HT-29 (cell line): ENCODE results near the gene TUBB6. TPM values are rescaled to one million over a fixed set of nuclear protein-coding genes. Genes with fewer than 3 reads are reported as not detected.

Source experiments
- DNase-seq: peaks from one replicate; pipeline ENCODE4 v3.0.0-alpha.2; 2015; ENCODE audit warnings: low spot score
- total RNA-seq: library from RNA; depleted of rRNA; stranded (reverse); fragments of >200 nt; shearing (Covaris generic); gene quantifications from 2 replicates; pipeline ENCODE4 v1.2.3, GENCODE V29; 2014

The TUBB6 gene
- total RNA-seq, 1 experiment from 2014 or later = not detected

GRCh38 chr18:12290086-12290485 lies 18.0 kb upstream of the TUBB6 start:
- DNase-seq = no peak

- no peak for DNase-seq
Measured at GRCh38 chr18:12291161-12291560, 16.9 kb upstream of the TUBB6 start.

GRCh38 chr18:12291690-12292089 lies 16.4 kb upstream of the TUBB6 start:
- DNase-seq = no peak

- no peak for DNase-seq
Measured at GRCh38 chr18:12293831-12294230, 14.2 kb upstream of the TUBB6 start.

DNA sequence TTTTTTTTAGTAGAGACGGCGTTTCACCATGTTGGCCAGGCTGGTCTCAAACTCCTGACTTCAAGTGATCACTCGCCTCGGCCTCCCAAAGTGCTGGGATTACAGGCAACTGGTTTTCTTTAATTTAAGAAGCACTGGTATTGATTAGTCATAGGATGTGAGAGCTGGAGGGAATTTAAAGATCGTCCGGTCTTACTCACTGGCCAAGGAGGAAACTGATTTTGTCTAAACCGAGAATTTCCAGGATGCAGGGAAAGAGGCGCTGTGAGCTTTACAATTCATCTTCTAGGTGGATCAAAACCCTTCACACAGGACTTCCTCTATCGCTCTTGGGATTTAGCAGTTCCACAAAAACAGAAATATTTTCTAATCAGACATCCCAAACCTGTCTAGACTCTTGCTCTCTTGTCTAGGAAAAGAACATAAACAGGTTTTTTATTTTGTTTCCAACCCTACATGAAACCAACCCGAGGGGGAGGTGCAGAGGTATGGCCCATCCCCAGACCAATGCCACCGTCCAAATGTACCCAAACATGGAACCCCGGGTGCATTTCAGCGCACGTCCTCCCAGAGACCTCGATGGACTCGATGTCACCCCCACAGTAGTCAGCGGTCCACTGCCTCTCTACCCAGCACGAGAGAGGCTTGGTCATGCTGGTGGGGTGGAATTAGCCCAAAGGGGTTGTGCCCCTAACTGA lies 12.5 kb upstream of the TUBB6 start:
- DNase-seq = no peak

GRCh38 chr18:12296087-12296403 lies 12.0 kb upstream of the TUBB6 start:
- DNase-seq = no peak

DNA sequence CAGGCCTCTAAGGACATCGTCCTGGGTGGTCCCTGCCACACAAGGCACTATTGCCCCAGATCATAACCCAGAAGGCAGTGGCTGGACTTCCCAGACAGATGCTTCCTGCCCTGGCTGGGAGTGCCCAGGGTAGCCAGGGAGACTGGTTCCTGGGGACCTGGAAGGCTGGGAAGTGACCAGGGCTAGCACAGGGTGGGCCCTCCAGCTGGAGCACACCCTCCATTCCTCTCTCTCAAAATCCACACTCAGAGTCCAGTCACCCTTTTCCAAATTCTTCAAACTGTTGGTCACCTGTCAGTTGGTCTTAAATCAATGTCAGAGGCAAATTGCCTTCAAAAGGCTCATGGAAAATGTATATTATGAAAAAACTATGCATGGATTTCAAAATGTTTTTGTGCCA lies 11.6 kb upstream of the TUBB6 start:
- no peak for DNase-seq

- DNase-seq = no peak
Measured at GRCh38 chr18:12299862-12300261, 8.2 kb upstream of the TUBB6 start.

GRCh38 chr18:12301263-12302005 lies 6.6 kb upstream of the TUBB6 start:
- DNase-seq = no peak

GRCh38 chr18:12302391-12303147 lies 5.5 kb upstream of the TUBB6 start:
- no peak for DNase-seq

GRCh38 chr18:12304351-12305210 lies 3.5 kb upstream of the TUBB6 start:
- DNase-seq = peak; percentile 55

DNA sequence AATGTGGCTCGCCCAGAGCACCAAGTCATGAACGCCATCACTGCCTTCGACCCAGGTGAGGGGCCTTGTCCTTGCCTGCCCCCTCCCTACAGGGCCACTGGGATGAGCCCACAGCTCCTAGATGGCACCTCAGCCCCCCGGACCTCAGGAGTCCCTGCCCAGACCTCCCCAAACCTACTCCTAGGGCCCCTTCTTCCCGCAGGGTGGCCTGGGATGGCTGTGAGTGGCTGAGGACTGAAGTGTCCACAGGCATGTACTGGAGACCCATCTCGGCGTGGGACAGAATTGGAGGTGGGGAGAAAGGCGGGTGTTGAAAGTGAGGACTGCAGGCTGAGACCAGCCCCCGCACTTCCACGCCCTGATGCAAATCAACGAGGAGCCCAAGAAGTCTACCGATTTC lies 2.8 kb upstream of the TUBB6 start:
- no peak for DNase-seq

DNA sequence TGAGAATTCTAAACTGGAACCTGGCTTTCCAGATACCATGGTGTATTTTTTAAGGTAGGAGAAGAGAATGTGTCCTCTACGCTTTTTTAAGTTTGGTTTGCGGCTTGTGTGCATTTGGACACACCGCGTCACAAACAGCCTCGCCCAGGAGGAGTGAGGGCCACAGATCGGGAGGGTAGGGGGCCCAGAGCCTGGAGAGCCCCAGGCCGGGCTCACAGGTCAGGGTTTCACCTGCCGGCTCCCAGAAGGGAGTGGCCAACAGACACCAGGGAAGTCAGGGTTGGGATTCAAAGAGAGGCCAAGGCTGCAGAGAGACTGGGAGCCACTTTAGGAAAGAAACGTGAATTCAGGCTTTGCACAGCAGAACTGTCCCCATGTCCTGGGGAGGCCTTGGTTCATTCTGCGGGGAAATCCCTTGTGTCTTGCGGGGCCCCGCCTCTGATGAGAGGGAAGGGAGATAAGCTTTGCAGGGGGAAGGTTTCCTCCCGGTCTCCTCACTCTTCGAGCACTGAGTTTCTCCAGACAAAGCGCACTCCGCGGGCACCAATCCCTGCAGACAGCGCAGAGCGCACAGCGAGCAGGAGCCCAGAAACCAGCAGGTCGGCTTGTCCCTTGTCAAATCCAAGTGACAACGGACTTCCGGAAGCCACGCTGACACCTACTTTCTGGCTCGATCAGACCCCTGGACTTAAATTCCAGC lies 2.0 kb upstream of the TUBB6 start:
- no peak for DNase-seq

GRCh38 chr18:12306752-12307700 lies 1.0 kb upstream of the TUBB6 start:
- no peak for DNase-seq

GRCh38 chr18:12308386-12309100 lies 502 bp downstream of the TUBB6 start:
- DNase-seq = peak; percentile 47

DNA sequence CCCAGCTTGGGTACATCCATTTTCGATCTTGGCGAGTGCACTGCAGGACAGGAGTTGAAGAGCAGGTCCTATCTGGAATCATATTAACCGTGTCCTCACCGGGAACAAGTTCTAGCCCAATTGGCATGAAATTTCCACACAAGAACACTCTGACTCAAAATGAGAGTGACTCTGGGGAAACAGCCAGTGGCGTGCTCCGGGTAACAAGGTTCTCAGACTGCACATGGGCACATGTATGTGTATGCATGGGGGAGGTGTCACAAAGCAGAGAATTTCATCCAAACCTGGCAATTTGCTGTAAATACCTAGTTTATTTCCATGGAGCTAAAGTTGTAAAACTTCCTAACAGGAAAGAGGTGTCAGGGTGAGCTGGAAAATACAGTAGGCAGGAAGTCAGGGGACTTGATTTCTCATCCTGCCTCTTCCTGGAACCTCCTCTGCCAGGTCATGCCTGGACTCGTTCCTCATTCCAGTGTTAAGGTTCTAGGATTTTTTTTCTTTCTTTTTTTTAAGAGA lies 1.7 kb downstream of the TUBB6 start:
- DNase-seq = no peak

DNA sequence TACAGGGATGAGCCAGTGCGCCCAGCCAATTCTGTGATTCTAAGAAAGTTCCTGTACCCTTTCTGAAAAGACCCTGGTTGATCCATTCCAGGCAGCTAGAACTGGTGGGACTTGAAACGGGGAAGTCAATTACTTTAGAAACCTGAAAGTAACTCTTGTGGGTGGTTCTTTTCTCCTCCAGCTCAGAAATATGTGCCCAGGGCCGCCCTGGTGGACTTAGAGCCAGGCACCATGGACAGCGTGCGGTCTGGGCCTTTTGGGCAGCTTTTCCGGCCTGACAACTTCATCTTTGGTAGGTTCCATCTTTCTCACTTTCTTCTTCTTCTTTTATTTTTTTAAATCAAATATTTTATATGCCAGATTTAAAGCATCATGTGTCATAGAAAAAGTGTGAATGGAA lies 2.7 kb downstream of the TUBB6 start:
- DNase-seq = no peak

DNA sequence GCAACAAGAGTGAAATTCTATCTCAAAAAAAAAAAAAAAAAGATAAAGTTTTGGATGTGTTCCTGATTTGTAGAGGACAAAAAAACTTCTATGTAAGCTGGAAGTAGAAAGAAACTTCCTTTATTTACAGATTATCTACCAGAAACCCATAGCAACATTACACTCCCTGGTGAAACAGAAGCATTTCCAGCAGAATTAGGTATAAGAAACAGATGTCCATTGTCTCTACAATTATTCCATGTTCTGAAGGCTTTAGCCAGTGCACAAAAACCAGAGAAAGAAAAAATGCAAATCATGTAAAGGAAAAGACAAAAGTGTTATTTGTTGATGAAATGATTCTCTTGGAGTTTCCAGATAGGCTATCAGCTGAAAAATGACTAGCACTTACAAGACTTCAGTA lies 4.9 kb downstream of the TUBB6 start:
- DNase-seq = no peak
